ENCODE measurements around the gene GNE.
A peak's percentile ranks its signal among the peaks of the same experiment; 100 is the strongest.

GNE gene

GRCh38 chr9:36210722-36211121, 47.5 kb downstream of the GNE start:
- no peak overlapping the region for H3K27ac ChIP-seq (ENCODE audit: low read length)
- H3K36me3 ChIP-seq (ENCODE audit: control insufficient read depth in 2 of 2, insufficient read depth in 2 of 2, low read length in 2 of 2) = peaks cover 45 to 50% of the 10 kb centered on the region in 2 donors
- no peak overlapping the region for H3K4me3 ChIP-seq (ENCODE audit: low read length in 2 of 2)
- no peak overlapping the region for H3K9ac ChIP-seq (ENCODE audit: low read length in 2 of 2)
- no peaks in the 10 kb centered on the region for H3K9me3 ChIP-seq (ENCODE audit: control insufficient read depth in 2 of 2, low read length in 2 of 2)
- H3K4me1 ChIP-seq (ENCODE audit: control insufficient read depth, insufficient read depth, low read length) = peaks cover 31% of the 10 kb centered on the region
- H3K27me3 ChIP-seq (ENCODE audit: control insufficient read depth in 1 of 2, insufficient read depth in 2 of 2, low read length in 2 of 2) = no peaks in the 10 kb centered on the region

GRCh38 chr9:36208521-36209253, 49.6 kb downstream of the GNE start:
- Histone ChIP-seq H3K4me1 (ENCODE audit: control insufficient read depth, insufficient read depth, low read length) (peaks cover 25% of the 10 kb centered on the region), H3K36me3 (ENCODE audit: control insufficient read depth in 2 of 2, insufficient read depth in 2 of 2, low read length in 2 of 2) (peaks cover 60 to 67% of the 10 kb centered on the region in 2 donors)

GRCh38 chr9:36207546-36208012, 50.7 kb downstream of the GNE start:
- Histone ChIP-seq H3K9me3 (ENCODE audit: control insufficient read depth in 2 of 2, low read length in 2 of 2) (no peaks in the 10 kb centered on the region), H3K4me3 (ENCODE audit: low read length in 2 of 2) (no peak overlapping the region), H3K4me1 (ENCODE audit: control insufficient read depth, insufficient read depth, low read length) (peaks cover 25% of the 10 kb centered on the region), H3K36me3 (ENCODE audit: control insufficient read depth in 2 of 2, insufficient read depth in 2 of 2, low read length in 2 of 2) (peaks cover 62 to 69% of the 10 kb centered on the region in 2 donors), H3K27me3 (ENCODE audit: control insufficient read depth in 1 of 2, insufficient read depth in 2 of 2, low read length in 2 of 2) (no peaks in the 10 kb centered on the region), H3K9ac (ENCODE audit: low read length in 2 of 2) (no peak overlapping the region), H3K27ac (ENCODE audit: low read length) (peak overlapping the region; percentile 37)

More at GRCh38 chr9:36208521-36209253, 49.6 kb downstream of the GNE start:
- Histone ChIP-seq H3K4me3 (ENCODE audit: low read length in 2 of 2) (no peak overlapping the region), H3K27me3 (ENCODE audit: control insufficient read depth in 1 of 2, insufficient read depth in 2 of 2, low read length in 2 of 2) (no peaks in the 10 kb centered on the region), H3K9ac (ENCODE audit: low read length in 2 of 2) (no peak overlapping the region), H3K9me3 (ENCODE audit: control insufficient read depth in 2 of 2, low read length in 2 of 2) (no peaks in the 10 kb centered on the region), H3K27ac (ENCODE audit: low read length) (peak overlapping the region; percentile 37)

GRCh38 chr9:36207016-36207415, 51.2 kb downstream of the GNE start:
- Histone ChIP-seq H3K9ac (ENCODE audit: low read length in 2 of 2) (no peak overlapping the region), H3K36me3 (ENCODE audit: control insufficient read depth in 2 of 2, insufficient read depth in 2 of 2, low read length in 2 of 2) (peaks cover 67% of the 10 kb centered on the region in 2 donors), H3K27ac (ENCODE audit: low read length) (no peak overlapping the region), H3K9me3 (ENCODE audit: control insufficient read depth in 2 of 2, low read length in 2 of 2) (no peaks in the 10 kb centered on the region), H3K4me3 (ENCODE audit: low read length in 2 of 2) (no peak overlapping the region), H3K27me3 (ENCODE audit: control insufficient read depth in 1 of 2, insufficient read depth in 2 of 2, low read length in 2 of 2) (no peaks in the 10 kb centered on the region), H3K4me1 (ENCODE audit: control insufficient read depth, insufficient read depth, low read length) (peaks cover 25% of the 10 kb centered on the region)

- H3K4me1 ChIP-seq (ENCODE audit: control insufficient read depth, insufficient read depth, low read length) = peaks cover 16% of the 10 kb centered on the region
- peaks cover 60 to 64% of the 10 kb centered on the region in 2 donors for H3K36me3 ChIP-seq (ENCODE audit: control insufficient read depth in 2 of 2, insufficient read depth in 2 of 2, low read length in 2 of 2)
- H3K27me3 ChIP-seq (ENCODE audit: control insufficient read depth in 1 of 2, insufficient read depth in 2 of 2, low read length in 2 of 2) = no peaks in the 10 kb centered on the region
- H3K9ac ChIP-seq (ENCODE audit: low read length in 2 of 2) = no peak overlapping the region
- no peak overlapping the region for H3K27ac ChIP-seq (ENCODE audit: low read length)
- no peaks in the 10 kb centered on the region for H3K9me3 ChIP-seq (ENCODE audit: control insufficient read depth in 2 of 2, low read length in 2 of 2)
- H3K4me3 ChIP-seq (ENCODE audit: low read length in 2 of 2) = no peak overlapping the region
These were observed 53.2 kb downstream of the GNE start for GRCh38 chr9:36204906-36205547.

GRCh38 chr9:36194326-36195000, 63.8 kb downstream of the GNE start:
- Histone ChIP-seq H3K9me3 (ENCODE audit: control insufficient read depth in 2 of 2, low read length in 2 of 2) (no peaks in the 10 kb centered on the region), H3K36me3 (ENCODE audit: control insufficient read depth in 2 of 2, insufficient read depth in 2 of 2, low read length in 2 of 2) (peaks cover 4 to 7% of the 10 kb centered on the region in 2 donors), H3K4me3 (ENCODE audit: low read length in 2 of 2) (no peak overlapping the region), H3K4me1 (ENCODE audit: control insufficient read depth, insufficient read depth, low read length) (peaks cover 21% of the 10 kb centered on the region), H3K27ac (ENCODE audit: low read length) (no peak overlapping the region), H3K27me3 (ENCODE audit: control insufficient read depth in 1 of 2, insufficient read depth in 2 of 2, low read length in 2 of 2) (no peaks in the 10 kb centered on the region), H3K9ac (ENCODE audit: low read length in 2 of 2) (no peak overlapping the region)

- H3K36me3 ChIP-seq (ENCODE audit: control insufficient read depth in 2 of 2, insufficient read depth in 2 of 2, low read length in 2 of 2) = peaks cover 0 to 2% of the 10 kb centered on the region in 2 donors
- no peak overlapping the region for H3K27ac ChIP-seq (ENCODE audit: low read length)
- H3K9me3 ChIP-seq (ENCODE audit: control insufficient read depth in 2 of 2, low read length in 2 of 2) = no peaks in the 10 kb centered on the region
- H3K4me3 ChIP-seq (ENCODE audit: low read length in 2 of 2) = peak overlapping the region; percentile 85 to 97
- no peaks in the 10 kb centered on the region for H3K27me3 ChIP-seq (ENCODE audit: control insufficient read depth in 1 of 2, insufficient read depth in 2 of 2, low read length in 2 of 2)
- H3K4me1 ChIP-seq (ENCODE audit: control insufficient read depth, insufficient read depth, low read length) = peaks cover 21% of the 10 kb centered on the region
- H3K9ac ChIP-seq (ENCODE audit: low read length in 2 of 2) = peak overlapping the region; percentile 3 to 13
These were observed 65.2 kb downstream of the GNE start for GRCh38 chr9:36193023-36193422.

GRCh38 chr9:36192196-36192595, 66.1 kb downstream of the GNE start:
- H3K9me3 ChIP-seq (ENCODE audit: control insufficient read depth in 2 of 2, low read length in 2 of 2) = no peaks in the 10 kb centered on the region
- H3K36me3 ChIP-seq (ENCODE audit: control insufficient read depth in 2 of 2, insufficient read depth in 2 of 2, low read length in 2 of 2) = peaks cover 0 to 2% of the 10 kb centered on the region in 2 donors
- peaks cover 21% of the 10 kb centered on the region for H3K4me1 ChIP-seq (ENCODE audit: control insufficient read depth, insufficient read depth, low read length)
- H3K27me3 ChIP-seq (ENCODE audit: control insufficient read depth in 1 of 2, insufficient read depth in 2 of 2, low read length in 2 of 2) = no peaks in the 10 kb centered on the region
- H3K27ac ChIP-seq (ENCODE audit: low read length) = no peak overlapping the region
- H3K9ac ChIP-seq (ENCODE audit: low read length in 2 of 2) = peak overlapping the region; percentile 87
- peak overlapping the region; percentile 85 to 97 for H3K4me3 ChIP-seq (ENCODE audit: low read length in 2 of 2)

GRCh38 chr9:36191686-36192085, 66.6 kb downstream of the GNE start:
- Histone ChIP-seq H3K9ac (ENCODE audit: low read length in 2 of 2) (peak overlapping the region; percentile 87), H3K4me3 (ENCODE audit: low read length in 2 of 2) (peak overlapping the region; percentile 85 to 97), H3K36me3 (ENCODE audit: control insufficient read depth in 2 of 2, insufficient read depth in 2 of 2, low read length in 2 of 2) (no peaks in the 10 kb centered on the region), H3K9me3 (ENCODE audit: control insufficient read depth in 2 of 2, low read length in 2 of 2) (no peaks in the 10 kb centered on the region), H3K27ac (ENCODE audit: low read length) (no peak overlapping the region), H3K4me1 (ENCODE audit: control insufficient read depth, insufficient read depth, low read length) (peaks cover 21% of the 10 kb centered on the region), H3K27me3 (ENCODE audit: control insufficient read depth in 1 of 2, insufficient read depth in 2 of 2, low read length in 2 of 2) (no peaks in the 10 kb centered on the region)

- H3K9ac ChIP-seq (ENCODE audit: low read length in 2 of 2) = peak overlapping the region; percentile 87
- peak overlapping the region; percentile 85 to 97 for H3K4me3 ChIP-seq (ENCODE audit: low read length in 2 of 2)
- peaks cover 21% of the 10 kb centered on the region for H3K4me1 ChIP-seq (ENCODE audit: control insufficient read depth, insufficient read depth, low read length)
- H3K9me3 ChIP-seq (ENCODE audit: control insufficient read depth in 2 of 2, low read length in 2 of 2) = no peaks in the 10 kb centered on the region
- no peaks in the 10 kb centered on the region for H3K27me3 ChIP-seq (ENCODE audit: control insufficient read depth in 1 of 2, insufficient read depth in 2 of 2, low read length in 2 of 2)
- peak overlapping the region; percentile 88 for H3K27ac ChIP-seq (ENCODE audit: low read length)
- H3K36me3 ChIP-seq (ENCODE audit: control insufficient read depth in 2 of 2, insufficient read depth in 2 of 2, low read length in 2 of 2) = no peaks in the 10 kb centered on the region
These were observed 67.0 kb downstream of the GNE start for GRCh38 chr9:36191290-36191645.
